Immature natural killer cell (primary cell): ENCODE measurements around the gene ZNF415. TPM values are rescaled to one million over a fixed set of nuclear protein-coding genes. Genes with fewer than 3 reads are reported as not detected.
A peak's percentile ranks its signal among the peaks of the same experiment; 100 is the strongest.

Experiments
- DNase-seq, 3 donors: peaks; one replicate each; pipeline ENCODE4 v3.0.0; 2022; ENCODE audit warnings: mixed read lengths in 1 of 3
- H3K27ac Mint-ChIP-seq, 6 donors: one replicate each; pipeline ENCODE4 v1.8.0; 2020; ENCODE audit warnings: mixed read lengths in 6 of 6, mild to moderate bottlenecking in 5 of 6, inconsistent platforms in 4 of 6, moderate library complexity in 3 of 6
- H3K27me3 Mint-ChIP-seq, 3 donors: one replicate each; pipeline ENCODE4 v1.8.0; 2020 to 2021; ENCODE audit warnings: low read depth in 3 of 3, mild to moderate bottlenecking in 3 of 3, mixed read lengths in 3 of 3, moderate library complexity in 3 of 3, inconsistent platforms in 1 of 3
- H3K36me3 Mint-ChIP-seq, 3 donors: one replicate each; pipeline ENCODE4 v1.8.0; 2020; ENCODE audit warnings: mixed read lengths in 3 of 3, inconsistent platforms in 2 of 3, mild to moderate bottlenecking in 2 of 3
- H3K4me1 Mint-ChIP-seq, 2 donors: one replicate each; pipeline ENCODE4 v1.8.0; 2020; ENCODE audit warnings: inconsistent platforms in 2 of 2, mild to moderate bottlenecking in 2 of 2, mixed read lengths in 2 of 2, moderate library complexity in 1 of 2
- H3K4me3 Mint-ChIP-seq, 5 donors: one replicate each; pipeline ENCODE4 v1.8.0; 2020; ENCODE audit warnings: mild to moderate bottlenecking in 5 of 5, mixed read lengths in 5 of 5, inconsistent platforms in 3 of 5, moderate library complexity in 3 of 5
- H3K9me3 Mint-ChIP-seq, 6 donors: one replicate each; pipeline ENCODE4 v1.8.0; 2020; ENCODE audit warnings: mild to moderate bottlenecking in 6 of 6, mixed read lengths in 6 of 6, inconsistent platforms in 4 of 6, moderate library complexity in 3 of 6
- polyA plus RNA-seq, 3 donors: library from polyadenylated mRNA; unstranded; fragments of 300-500 nt; fragmentation: Illumina TruSeq; gene quantifications; one replicate each; pipeline ENCODE4 v1.2.3, GENCODE V29; 2021

Gene ZNF415
- polyA plus RNA-seq = 1 to 10 TPM; 3.1 to 7.3 (median 6.0) TPM

- Mint-ChIP-seq H3K36me3 (peaks cover 6 to 18% (median 12%) of the 10 kb centered on the region in 3 donors), H3K4me3 (peak within 1 kb of the TSS; percentile 74 to 90 (median 76)), H3K4me1 (peaks cover 20 to 29% of the 10 kb centered on the region in 2 donors), H3K9me3 (peaks cover 15 to 56% (median 40%) of the 10 kb centered on the region in 6 donors), H3K27ac (peak within 1 kb of the TSS in 4 of 6 donors; percentile 44 to 78 (median 74)), H3K27me3 (peaks cover 9 to 24% (median 12%) of the 10 kb centered on the region in 3 donors)
- peak; percentile 47 to 77 (median 68) for DNase-seq
Measured at GRCh38 chr19:53132141-53132991, at the start of gene ZNF415. ZNF415 (minus strand) TSS chr19:53132910; CDS start chr19:53122676, 10,234 bp downstream.

- Mint-ChIP-seq H3K27ac (no peak overlapping the region), H3K4me3 (no peak overlapping the region)
Measured at GRCh38 chr19:53182202-53182601, 49.5 kb upstream of the ZNF415 start.

DNA sequence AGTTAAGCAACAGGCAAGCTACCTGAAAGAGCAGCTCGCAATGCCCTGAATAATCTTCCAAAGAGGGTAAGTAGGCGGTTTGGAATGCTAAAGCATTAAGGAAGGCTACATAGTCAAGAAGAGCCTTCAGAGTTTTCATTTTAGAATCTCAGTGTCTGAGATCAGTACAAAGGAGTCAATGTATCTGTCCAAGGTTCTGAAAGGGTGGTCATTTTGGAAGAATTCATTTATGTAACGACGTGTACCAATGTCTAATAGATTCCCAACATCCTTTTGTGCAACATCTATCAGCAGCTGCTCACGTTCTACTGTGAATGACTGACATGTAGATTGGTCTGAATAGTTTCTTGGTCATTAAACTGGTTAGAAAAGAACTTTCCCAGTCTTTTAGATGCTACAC, 45.3 kb upstream of the ZNF415 start:
- Mint-ChIP-seq H3K27me3 (peaks cover 0 to 4% (median 0%) of the 10 kb centered on the region in 3 donors), H3K4me1 (peaks cover 0 to 4% of the 10 kb centered on the region in 2 donors), H3K36me3 (peaks cover 29 to 69% (median 63%) of the 10 kb centered on the region in 3 donors), H3K4me3 (no peak overlapping the region), H3K27ac (no peak overlapping the region), H3K9me3 (peaks cover 7 to 24% (median 13%) of the 10 kb centered on the region in 6 donors)
- no peak for DNase-seq

More at GRCh38 chr19:53182202-53182601, 49.5 kb upstream of the ZNF415 start:
- H3K9me3 Mint-ChIP-seq = peaks cover 0 to 9% (median 4%) of the 10 kb centered on the region in 6 donors
- no peaks in the 10 kb centered on the region for H3K27me3 Mint-ChIP-seq
- H3K4me1 Mint-ChIP-seq = peaks cover 0 to 4% of the 10 kb centered on the region in 2 donors
- peaks cover 14 to 52% (median 39%) of the 10 kb centered on the region in 3 donors for H3K36me3 Mint-ChIP-seq
- no peak for DNase-seq

GRCh38 chr19:53172889-53173288, 40.2 kb upstream of the ZNF415 start:
- H3K4me3 Mint-ChIP-seq = no peak overlapping the region
- H3K27me3 Mint-ChIP-seq = peaks cover 0 to 4% (median 0%) of the 10 kb centered on the region in 3 donors
- H3K27ac Mint-ChIP-seq = no peak overlapping the region
- peaks cover 16 to 57% (median 39%) of the 10 kb centered on the region in 6 donors for H3K9me3 Mint-ChIP-seq
- no peaks in the 10 kb centered on the region for H3K4me1 Mint-ChIP-seq
- peaks cover 34 to 61% (median 42%) of the 10 kb centered on the region in 3 donors for H3K36me3 Mint-ChIP-seq
- no peak for DNase-seq

DNA sequence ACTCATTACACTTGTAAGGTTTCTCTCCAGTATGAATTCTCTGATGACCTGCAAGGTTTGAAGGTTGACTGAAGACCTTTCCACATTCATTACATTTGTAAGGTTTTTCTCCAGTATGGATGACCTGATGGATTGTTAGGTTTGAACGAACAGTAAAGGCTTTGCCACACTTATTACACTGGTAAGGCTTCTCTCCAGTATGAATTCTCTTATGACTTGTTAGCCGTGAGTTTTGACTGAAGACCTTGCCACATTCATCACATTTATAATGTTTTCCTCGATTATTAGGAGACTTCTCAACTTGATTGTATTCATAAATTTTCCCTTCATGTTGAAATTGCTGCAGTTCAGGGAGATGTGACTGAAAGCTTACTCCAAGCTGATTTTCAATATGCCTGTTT, 33.0 kb upstream of the ZNF415 start:
- no peak overlapping the region for H3K4me3 Mint-ChIP-seq
- no peaks in the 10 kb centered on the region for H3K27me3 Mint-ChIP-seq
- no peaks in the 10 kb centered on the region for H3K4me1 Mint-ChIP-seq
- no peak overlapping the region for H3K27ac Mint-ChIP-seq
- H3K9me3 Mint-ChIP-seq = peaks cover 37 to 78% (median 74%) of the 10 kb centered on the region in 6 donors
- DNase-seq = no peak
- peaks cover 26 to 34% (median 26%) of the 10 kb centered on the region in 3 donors for H3K36me3 Mint-ChIP-seq

- peak overlapping the region in 2 of 5 donors; percentile 28 to 36 for H3K4me3 Mint-ChIP-seq
Measured at GRCh38 chr19:53161123-53161522, 28.4 kb upstream of the ZNF415 start.

GRCh38 chr19:53160350-53160749, 27.6 kb upstream of the ZNF415 start:
- H3K9me3 Mint-ChIP-seq = peaks cover 17 to 49% (median 41%) of the 10 kb centered on the region in 6 donors
- no peak for DNase-seq
- H3K27me3 Mint-ChIP-seq = peaks cover 8 to 15% (median 13%) of the 10 kb centered on the region in 3 donors
- H3K4me3 Mint-ChIP-seq = peak overlapping the region in 2 of 5 donors; percentile 70 to 80
- no peak overlapping the region for H3K27ac Mint-ChIP-seq
- H3K4me1 Mint-ChIP-seq = peaks cover 20 to 22% of the 10 kb centered on the region in 2 donors
- H3K36me3 Mint-ChIP-seq = peaks cover 19 to 28% (median 23%) of the 10 kb centered on the region in 3 donors

More at GRCh38 chr19:53161123-53161522, 28.4 kb upstream of the ZNF415 start:
- Mint-ChIP-seq H3K27ac (no peak overlapping the region), H3K9me3 (peaks cover 24 to 57% (median 48%) of the 10 kb centered on the region in 6 donors), H3K27me3 (peaks cover 8 to 15% (median 13%) of the 10 kb centered on the region in 3 donors), H3K4me1 (peaks cover 19 to 20% of the 10 kb centered on the region in 2 donors), H3K36me3 (peaks cover 26 to 34% (median 27%) of the 10 kb centered on the region in 3 donors)
- no peak for DNase-seq

DNA sequence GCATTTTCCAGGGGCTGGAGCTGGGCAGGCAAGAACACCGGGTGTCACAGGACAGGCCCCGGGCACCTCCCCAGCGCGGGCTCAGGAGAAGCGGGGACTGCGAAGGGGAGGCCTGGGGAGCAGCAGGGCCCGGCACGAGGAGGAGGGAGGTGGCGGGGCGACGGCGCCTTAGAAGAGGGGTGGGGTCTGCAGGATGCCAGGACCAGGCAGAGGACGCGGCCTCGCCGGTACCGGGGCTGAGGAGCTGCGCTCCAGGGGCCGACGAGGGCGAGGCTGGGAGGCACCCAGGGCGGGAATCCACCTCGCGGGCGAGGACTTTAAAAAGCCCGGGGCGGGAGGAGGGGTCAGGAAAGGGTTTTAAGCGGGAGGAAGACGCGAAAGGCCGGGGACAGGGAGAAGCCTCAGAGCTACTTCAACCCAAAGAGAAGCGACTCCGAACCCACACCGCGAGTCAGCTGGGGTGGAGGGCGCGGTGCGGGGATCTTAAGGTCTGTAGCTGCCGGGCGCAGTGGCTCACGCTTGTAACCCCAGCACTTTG, 25.5 kb upstream of the ZNF415 start:
- Mint-ChIP-seq H3K9me3 (peaks cover 7 to 40% (median 27%) of the 10 kb centered on the region in 6 donors), H3K27me3 (peaks cover 8 to 15% (median 15%) of the 10 kb centered on the region in 3 donors), H3K4me1 (peaks cover 29 to 38% of the 10 kb centered on the region in 2 donors), H3K36me3 (peaks cover 32 to 40% (median 36%) of the 10 kb centered on the region in 3 donors), H3K4me3 (peak overlapping the region; percentile 70 to 90 (median 85)), H3K27ac (peak overlapping the region; percentile 41 to 85 (median 76))
- DNase-seq = peak; percentile 0 to 29 (median 21)

DNA sequence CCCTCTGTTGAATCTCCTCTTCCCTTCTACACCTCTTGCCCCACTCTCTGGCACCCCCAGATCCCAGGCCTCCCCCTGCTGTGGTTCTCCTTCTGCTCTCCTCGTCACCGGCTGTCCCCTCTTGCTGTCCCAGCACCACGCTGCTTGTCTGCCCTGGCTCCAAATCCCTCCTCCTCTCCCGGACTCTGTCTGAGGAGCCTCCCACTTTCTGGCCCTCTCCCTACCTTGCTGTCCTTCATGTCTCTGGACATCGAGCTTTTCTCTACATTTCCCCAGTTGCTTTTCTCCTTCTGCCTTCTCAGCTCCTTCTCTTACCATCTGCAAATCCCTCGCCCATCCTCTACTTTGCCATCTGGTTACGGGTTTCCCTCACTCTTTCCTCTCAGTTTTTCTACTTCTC, 24.9 kb upstream of the ZNF415 start:
- no peak for DNase-seq
- Mint-ChIP-seq H3K4me1 (peaks cover 29 to 42% of the 10 kb centered on the region in 2 donors), H3K36me3 (peaks cover 37 to 46% (median 40%) of the 10 kb centered on the region in 3 donors), H3K9me3 (peaks cover 7 to 39% (median 24%) of the 10 kb centered on the region in 6 donors), H3K4me3 (peak overlapping the region; percentile 70 to 90 (median 85)), H3K27me3 (peaks cover 8 to 15% (median 15%) of the 10 kb centered on the region in 3 donors), H3K27ac (peak overlapping the region; percentile 41 to 85 (median 73))

- peaks cover 7 to 42% (median 21%) of the 10 kb centered on the region in 6 donors for H3K9me3 Mint-ChIP-seq
- peak overlapping the region; percentile 70 to 90 (median 85) for H3K4me3 Mint-ChIP-seq
- H3K4me1 Mint-ChIP-seq = peaks cover 29 to 42% of the 10 kb centered on the region in 2 donors
- DNase-seq = no peak
- H3K27ac Mint-ChIP-seq = peak overlapping the region in 5 of 6 donors; percentile 41 to 85 (median 78)
- peaks cover 40 to 50% (median 41%) of the 10 kb centered on the region in 3 donors for H3K36me3 Mint-ChIP-seq
- peaks cover 8 to 15% (median 15%) of the 10 kb centered on the region in 3 donors for H3K27me3 Mint-ChIP-seq
Measured at GRCh38 chr19:53156850-53157249, 24.1 kb upstream of the ZNF415 start.

DNA sequence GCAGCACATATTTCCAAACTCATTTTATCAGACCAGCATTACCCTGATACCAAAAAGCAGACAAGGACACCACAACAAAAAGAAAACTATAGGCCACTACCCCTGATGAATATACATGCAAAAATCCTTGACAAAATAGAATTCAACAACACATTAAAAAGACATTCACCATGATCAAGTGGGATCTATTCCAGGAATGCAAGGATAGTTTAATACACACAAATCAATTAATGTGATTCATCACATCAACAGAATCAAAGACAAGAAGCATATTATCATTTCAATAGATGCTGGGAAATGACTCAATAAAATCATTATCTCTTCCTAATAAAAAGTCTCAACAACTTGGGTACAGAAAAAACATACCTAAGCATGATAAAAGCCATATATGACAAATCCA, 14.9 kb upstream of the ZNF415 start:
- Mint-ChIP-seq H3K4me3 (no peak overlapping the region), H3K27ac (no peak overlapping the region), H3K4me1 (peaks cover 0 to 6% of the 10 kb centered on the region in 2 donors), H3K9me3 (peaks cover 57 to 89% (median 79%) of the 10 kb centered on the region in 6 donors), H3K36me3 (peaks cover 66 to 89% (median 82%) of the 10 kb centered on the region in 3 donors), H3K27me3 (peaks cover 0 to 5% (median 2%) of the 10 kb centered on the region in 3 donors)
- DNase-seq = no peak

DNA sequence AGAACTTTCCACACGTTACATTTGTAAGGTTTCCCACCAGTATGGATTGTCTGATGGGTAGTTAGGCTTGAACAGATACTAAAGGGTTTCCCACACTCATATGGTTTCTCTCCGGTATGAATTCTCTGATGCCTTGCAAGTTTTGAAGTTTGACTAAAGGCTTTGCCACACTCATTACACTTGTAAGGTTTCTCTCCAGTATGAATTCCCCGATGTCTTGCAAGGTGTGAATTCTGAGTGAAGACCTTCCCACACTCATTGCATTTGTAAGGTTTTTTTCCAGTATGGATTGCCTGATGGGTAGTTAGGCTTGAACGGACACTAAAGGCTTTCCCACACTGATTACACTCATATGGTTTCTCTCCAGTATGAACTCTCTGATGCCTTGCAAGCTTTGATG, 7.6 kb upstream of the ZNF415 start:
- peaks cover 51 to 93% (median 89%) of the 10 kb centered on the region in 6 donors for H3K9me3 Mint-ChIP-seq
- H3K27ac Mint-ChIP-seq = no peak overlapping the region
- peaks cover 41 to 53% (median 42%) of the 10 kb centered on the region in 3 donors for H3K36me3 Mint-ChIP-seq
- no peak for DNase-seq
- H3K4me1 Mint-ChIP-seq = peaks cover 0 to 6% of the 10 kb centered on the region in 2 donors
- no peak overlapping the region for H3K4me3 Mint-ChIP-seq
- H3K27me3 Mint-ChIP-seq = peaks cover 3 to 5% (median 4%) of the 10 kb centered on the region in 3 donors

DNA sequence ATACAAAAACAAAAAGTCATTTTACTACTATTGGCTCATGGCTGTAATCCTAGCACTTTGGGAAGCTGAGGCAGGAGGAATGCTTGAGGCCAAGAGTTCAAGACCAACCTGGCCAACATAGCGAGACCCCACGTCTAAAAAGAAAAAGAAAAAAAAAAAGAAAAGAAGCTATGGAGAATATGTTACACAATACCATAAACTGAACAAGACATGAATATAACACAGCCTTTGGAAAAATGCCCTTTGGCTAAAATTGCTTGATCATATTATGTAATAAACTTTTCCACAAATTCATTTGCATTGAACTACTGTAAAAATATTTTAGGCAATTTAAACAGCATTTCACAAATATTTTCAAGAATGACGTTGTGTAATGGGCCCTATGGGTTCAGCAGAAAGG, 3.7 kb upstream of the ZNF415 start:
- peaks cover 34 to 85% (median 74%) of the 10 kb centered on the region in 6 donors for H3K9me3 Mint-ChIP-seq
- peaks cover 15 to 23% (median 18%) of the 10 kb centered on the region in 3 donors for H3K36me3 Mint-ChIP-seq
- DNase-seq = no peak
- H3K4me1 Mint-ChIP-seq = peaks cover 17 to 19% of the 10 kb centered on the region in 2 donors
- H3K4me3 Mint-ChIP-seq = no peak overlapping the region
- no peak overlapping the region for H3K27ac Mint-ChIP-seq
- H3K27me3 Mint-ChIP-seq = peaks cover 7 to 12% (median 12%) of the 10 kb centered on the region in 3 donors
